Articular chondrocyte of knee joint (primary cell): ENCODE data around the gene PARP3. TPM values are rescaled to one million over a fixed set of nuclear protein-coding genes. Genes with fewer than 3 reads are reported as not detected.

Experiments
- small RNA-seq: library from RNA; depleted of rRNA; stranded (forward); fragments of <200 nt; gene quantifications from one replicate; pipeline ENCODE3, GENCODE V24; 2012
- total RNA-seq: library from RNA; depleted of rRNA; stranded (reverse); fragments of >200 nt; gene quantifications from 2 replicates; pipeline ENCODE4 v1.2.3, GENCODE V29; 2012

Gene PARP3
- 45.6 and 51.9 TPM in 2 replicates for total RNA-seq

GRCh38 chr3:51941798-51942602 lies at the start of gene PARP3, which contains the start of gene RRP9:
TSS of gene PARP3 (plus strand) at chr3:51942363. CDS start at chr3:51943356, 993 bp downstream.
TSS of gene RRP9 (minus strand) at chr3:51941904. CDS start at chr3:51941867, 37 bp downstream.

GRCh38 chr3:51955175-51955892 lies 13.2 kb downstream of the PARP3 start, which contains the start of gene GPR62:
TSS of gene GPR62 (plus strand) at chr3:51955381. CDS start at chr3:51955653, 272 bp downstream.

GRCh38 chr3:51967384-51968169 lies 25.4 kb downstream of the PARP3 start, which contains the start of gene PCBP4:
TSS of gene PCBP4 (minus strand) at chr3:51967454. CDS start at chr3:51961240, 6,214 bp downstream.

GRCh38 chr3:51974963-51975851 lies 33.0 kb downstream of the PARP3 start, which contains the start of gene ABHD14A:
TSS of gene ABHD14A (plus strand) at chr3:51975064. CDS start at chr3:51975136, 72 bp downstream.

GRCh38 chr3:51982838-51983577 lies 40.8 kb downstream of the PARP3 start, which contains the start of gene ACY1:
TSS of gene ACY1 (plus strand) at chr3:51983535. CDS start at chr3:51984065, 530 bp downstream.

GRCh38 chr3:51995346-51996163 lies 53.4 kb downstream of the PARP3 start, which contains the start of gene RPL29:
TSS of gene RPL29 (minus strand) at chr3:51995895. CDS start at chr3:51995461, 434 bp downstream.

Small RNAs within 50 kb of the gene (small RNA-seq; reads per million reads assigned to genes)
- not detected for gene AC115284.1

Other genes starting within 250 kb of the PARP3 start
- gene GRM2, start 235.3 kb upstream of the PARP3 start, total RNA-seq = under 0.01 and 0.13 TPM in 2 replicates
- gene IQCF6, start 163.1 kb upstream of the PARP3 start, total RNA-seq = not detected in 2 replicates
- not detected in 2 replicates for gene IQCF2, start 80.7 kb upstream of the PARP3 start, total RNA-seq
- gene IQCF5, start 66.8 kb upstream of the PARP3 start, total RNA-seq = not detected in 2 replicates
- not detected in 2 replicates for gene IQCF1, start 39.0 kb upstream of the PARP3 start, total RNA-seq
- gene RRP9, start 459 bp upstream of the PARP3 start, total RNA-seq = 14.7 and 14.9 TPM in 2 replicates
- gene GPR62, start 13.0 kb downstream of the PARP3 start, total RNA-seq = 0.11 and 0.13 TPM in 2 replicates
- 19.5 and 20.0 TPM in 2 replicates for gene PCBP4, start 25.1 kb downstream of the PARP3 start, total RNA-seq
- 28.0 and 39.1 TPM in 2 replicates for gene ABHD14B, start 31.7 kb downstream of the PARP3 start, total RNA-seq
- 12.1 and 16.9 TPM in 2 replicates for gene ABHD14A, start 32.7 kb downstream of the PARP3 start, total RNA-seq
- gene ACY1, start 41.2 kb downstream of the PARP3 start, total RNA-seq = 21.2 and 28.9 TPM in 2 replicates
- 966 and 1,076 TPM in 2 replicates for gene RPL29, start 53.5 kb downstream of the PARP3 start, total RNA-seq
- 7.8 and 11.4 TPM in 2 replicates for gene DUSP7, start 114.2 kb downstream of the PARP3 start, total RNA-seq
- 4.4 and 5.7 TPM in 2 replicates for gene POC1A, start 212.1 kb downstream of the PARP3 start, total RNA-seq